ENCODE measurements around the gene ECM2.

ECM2 gene

GRCh38 chr9:92478783-92479182 is 57.0 kb downstream of the ECM2 start:
- no peaks in the 10 kb centered on the region for H3K36me3 ChIP-seq
- H3K27me3 ChIP-seq, result no peaks in the 10 kb centered on the region
- no peak overlapping the region for H3K4me3 ChIP-seq
- H3K27ac ChIP-seq, result no peak overlapping the region
- H3K9me3 ChIP-seq, result no peaks in the 10 kb centered on the region
- no peak overlapping the region for H3K9ac ChIP-seq
- no peaks in the 10 kb centered on the region for H4K20me1 ChIP-seq
- no peaks in the 10 kb centered on the region for H3K4me1 ChIP-seq
- H3K4me2 ChIP-seq, result no peak overlapping the region
- TF ChIP-seq Cebpa-rat (IDR thresholded peaks at IDR 0.05), result no peak

GRCh38 chr9:92476962-92477361 is 58.8 kb downstream of the ECM2 start:
- Histone ChIP-seq H3K4me1 (no peaks in the 10 kb centered on the region), H3K27me3 (no peaks in the 10 kb centered on the region), H3K36me3 (no peaks in the 10 kb centered on the region), H3K27ac (no peak overlapping the region), H3K4me3 (no peak overlapping the region), H3K9me3 (no peaks in the 10 kb centered on the region), H3K4me2 (no peak overlapping the region), H4K20me1 (no peaks in the 10 kb centered on the region), H3K9ac (no peak overlapping the region)
- no peak for TF ChIP-seq Cebpa-rat (IDR thresholded peaks at IDR 0.05)

- Histone ChIP-seq H3K27me3 (no peaks in the 10 kb centered on the region), H3K4me2 (no peak overlapping the region), H4K20me1 (no peaks in the 10 kb centered on the region), H3K9me3 (no peaks in the 10 kb centered on the region), H3K4me1 (0 out of 2 replicates have a peak, but pooled peaks cover 5% of the 10 kb centered on the region), H3K36me3 (no peaks in the 10 kb centered on the region), H3K27ac (no peak overlapping the region), H3K9ac (no peak overlapping the region), H3K4me3 (no peak overlapping the region)
- no peak for TF ChIP-seq Cebpa-rat (IDR thresholded peaks at IDR 0.05)
These were observed 61.2 kb downstream of the ECM2 start for GRCh38 chr9:92474587-92474986.

GRCh38 chr9:92468206-92468605 is 67.6 kb downstream of the ECM2 start:
- H3K4me1 ChIP-seq, result 0 out of 2 replicates have a peak, but pooled peaks cover 5% of the 10 kb centered on the region
- no peaks in the 10 kb centered on the region for H4K20me1 ChIP-seq
- no peaks in the 10 kb centered on the region for H3K36me3 ChIP-seq
- H3K9me3 ChIP-seq, result no peaks in the 10 kb centered on the region
- H3K9ac ChIP-seq, result no peak overlapping the region
- H3K4me3 ChIP-seq, result no peak overlapping the region
- TF ChIP-seq Cebpa-rat (IDR thresholded peaks at IDR 0.05), result no peak
- no peak overlapping the region for H3K4me2 ChIP-seq
- no peak overlapping the region for H3K27ac ChIP-seq
- no peaks in the 10 kb centered on the region for H3K27me3 ChIP-seq

GRCh38 chr9:92467511-92467910 is 68.3 kb downstream of the ECM2 start:
- no peaks in the 10 kb centered on the region for H3K36me3 ChIP-seq
- H4K20me1 ChIP-seq, result no peaks in the 10 kb centered on the region
- H3K4me3 ChIP-seq, result no peak overlapping the region
- H3K27me3 ChIP-seq, result no peaks in the 10 kb centered on the region
- H3K9me3 ChIP-seq, result no peaks in the 10 kb centered on the region
- H3K9ac ChIP-seq, result no peak overlapping the region
- H3K4me2 ChIP-seq, result no peak overlapping the region
- no peak for TF ChIP-seq Cebpa-rat (IDR thresholded peaks at IDR 0.05)
- 0 out of 2 replicates have a peak, but pooled peaks cover 5% of the 10 kb centered on the region for H3K4me1 ChIP-seq
- H3K27ac ChIP-seq, result no peak overlapping the region

- Histone ChIP-seq H3K9me3 (no peaks in the 10 kb centered on the region), H4K20me1 (no peaks in the 10 kb centered on the region), H3K36me3 (no peaks in the 10 kb centered on the region), H3K27ac (no peak overlapping the region), H3K9ac (no peak overlapping the region), H3K4me2 (no peak overlapping the region), H3K4me1 (0 out of 2 replicates have a peak, but pooled peaks cover 5% of the 10 kb centered on the region), H3K4me3 (no peak overlapping the region), H3K27me3 (no peaks in the 10 kb centered on the region)
- TF ChIP-seq Cebpa-rat (IDR thresholded peaks at IDR 0.05), result no peak
These were observed 68.7 kb downstream of the ECM2 start for GRCh38 chr9:92467041-92467440.

- H3K9me3 ChIP-seq, result no peaks in the 10 kb centered on the region
- H3K4me3 ChIP-seq, result no peak overlapping the region
- no peak overlapping the region for H3K4me2 ChIP-seq
- H3K4me1 ChIP-seq, result no peaks in the 10 kb centered on the region
- no peak overlapping the region for H3K9ac ChIP-seq
- H3K27ac ChIP-seq, result no peak overlapping the region
- H3K36me3 ChIP-seq, result no peaks in the 10 kb centered on the region
- H4K20me1 ChIP-seq, result no peaks in the 10 kb centered on the region
- TF ChIP-seq Cebpa-rat (IDR thresholded peaks at IDR 0.05), result no peak
- no peaks in the 10 kb centered on the region for H3K27me3 ChIP-seq
These were observed 71.8 kb downstream of the ECM2 start for GRCh38 chr9:92463984-92464383.

- Histone ChIP-seq H3K4me2 (no peak overlapping the region), H3K27me3 (no peaks in the 10 kb centered on the region)
- no peak for TF ChIP-seq Cebpa-rat (IDR thresholded peaks at IDR 0.05)
These were observed 72.4 kb downstream of the ECM2 start for GRCh38 chr9:92463387-92463786.

GRCh38 chr9:92457576-92457975 is 78.2 kb downstream of the ECM2 start:
- Histone ChIP-seq H3K36me3 (no peaks in the 10 kb centered on the region), H3K4me2 (no peak overlapping the region), H3K4me3 (no peak overlapping the region), H3K27ac (no peak overlapping the region), H3K27me3 (no peaks in the 10 kb centered on the region), H4K20me1 (no peaks in the 10 kb centered on the region), H3K4me1 (no peaks in the 10 kb centered on the region), H3K9me3 (no peaks in the 10 kb centered on the region), H3K9ac (no peak overlapping the region)
- TF ChIP-seq Cebpa-rat (IDR thresholded peaks at IDR 0.05), result no peak

More at GRCh38 chr9:92463387-92463786, 72.4 kb downstream of the ECM2 start:
- Histone ChIP-seq H3K4me1 (no peaks in the 10 kb centered on the region), H3K27ac (no peak overlapping the region), H3K9me3 (no peaks in the 10 kb centered on the region), H4K20me1 (no peaks in the 10 kb centered on the region), H3K36me3 (no peaks in the 10 kb centered on the region), H3K9ac (no peak overlapping the region), H3K4me3 (no peak overlapping the region)

- Histone ChIP-seq H3K4me1 (no peaks in the 10 kb centered on the region), H3K9ac (no peak overlapping the region), H3K36me3 (no peaks in the 10 kb centered on the region), H3K4me3 (no peak overlapping the region), H3K9me3 (no peaks in the 10 kb centered on the region), H3K27ac (no peak overlapping the region), H3K4me2 (no peak overlapping the region), H4K20me1 (no peaks in the 10 kb centered on the region), H3K27me3 (no peaks in the 10 kb centered on the region)
- no peak for TF ChIP-seq Cebpa-rat (IDR thresholded peaks at IDR 0.05)
These were observed 80.6 kb downstream of the ECM2 start for GRCh38 chr9:92455217-92455616.

GRCh38 chr9:92446536-92446935 is 89.3 kb downstream of the ECM2 start:
- H3K9ac ChIP-seq, result no peak overlapping the region
- H3K27ac ChIP-seq, result no peak overlapping the region
- no peak overlapping the region for H3K4me3 ChIP-seq
- peaks cover 12% of the 10 kb centered on the region for H3K4me1 ChIP-seq
- no peak for TF ChIP-seq Cebpa-rat (IDR thresholded peaks at IDR 0.05)
- no peaks in the 10 kb centered on the region for H3K27me3 ChIP-seq
- peaks cover 5% of the 10 kb centered on the region; the same call in 1 of the 2 replicates for H4K20me1 ChIP-seq
- H3K36me3 ChIP-seq, result no peaks in the 10 kb centered on the region
- no peak overlapping the region for H3K4me2 ChIP-seq
- no peaks in the 10 kb centered on the region; the same call in none of the 2 replicates for H3K9me3 ChIP-seq

All from BLaER1 (cell line).